AG09319 (cell line): ENCODE results near the gene PEX7.
"Not testable (repeated sequence)": the region's sequence is repeated elsewhere in the genome, so short reads cannot be mapped to it uniquely, and the experiment has no call there.

ENCODE experiments used
- DNase-seq: peaks from one replicate; pipeline ENCODE4 v3.0.0-alpha.2; 2010; ENCODE audit warnings: low read depth; ENCODE audit errors: extremely low read depth
- TF ChIP-seq, protein P1 (sequence below): IDR thresholded peaks from 2 replicates; pipeline ENCODE4 v1.5.1; 2011; ENCODE audit warnings: low read depth, mild to moderate bottlenecking, inconsistent platforms, low read length, moderate library complexity

PEX7 gene

DNA sequence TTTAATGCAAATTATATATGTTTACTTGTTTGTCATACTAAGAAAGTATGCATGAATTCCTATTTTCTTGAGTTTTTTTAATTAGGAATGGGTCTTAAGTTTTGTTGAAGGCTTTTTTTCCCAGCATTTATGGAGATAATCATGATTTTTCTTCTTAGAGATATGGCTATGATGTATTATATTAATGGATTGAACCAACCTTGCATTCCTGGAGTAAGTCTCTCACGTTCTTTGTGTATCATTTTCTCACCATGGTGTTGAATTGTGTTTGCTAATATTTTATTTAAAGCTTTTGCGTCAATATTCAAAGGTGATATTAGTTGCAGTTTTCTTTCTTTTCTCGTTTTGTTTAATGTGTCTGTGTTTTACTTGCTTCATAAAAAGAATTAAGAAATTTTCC is 51.4 kb downstream of the PEX7 start:
- no peak for DNase-seq
- TF ChIP-seq, protein P1, sequence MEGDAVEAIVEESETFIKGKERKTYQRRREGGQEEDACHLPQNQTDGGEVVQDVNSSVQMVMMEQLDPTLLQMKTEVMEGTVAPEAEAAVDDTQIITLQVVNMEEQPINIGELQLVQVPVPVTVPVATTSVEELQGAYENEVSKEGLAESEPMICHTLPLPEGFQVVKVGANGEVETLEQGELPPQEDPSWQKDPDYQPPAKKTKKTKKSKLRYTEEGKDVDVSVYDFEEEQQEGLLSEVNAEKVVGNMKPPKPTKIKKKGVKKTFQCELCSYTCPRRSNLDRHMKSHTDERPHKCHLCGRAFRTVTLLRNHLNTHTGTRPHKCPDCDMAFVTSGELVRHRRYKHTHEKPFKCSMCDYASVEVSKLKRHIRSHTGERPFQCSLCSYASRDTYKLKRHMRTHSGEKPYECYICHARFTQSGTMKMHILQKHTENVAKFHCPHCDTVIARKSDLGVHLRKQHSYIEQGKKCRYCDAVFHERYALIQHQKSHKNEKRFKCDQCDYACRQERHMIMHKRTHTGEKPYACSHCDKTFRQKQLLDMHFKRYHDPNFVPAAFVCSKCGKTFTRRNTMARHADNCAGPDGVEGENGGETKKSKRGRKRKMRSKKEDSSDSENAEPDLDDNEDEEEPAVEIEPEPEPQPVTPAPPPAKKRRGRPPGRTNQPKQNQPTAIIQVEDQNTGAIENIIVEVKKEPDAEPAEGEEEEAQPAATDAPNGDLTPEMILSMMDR = no peak

DNA sequence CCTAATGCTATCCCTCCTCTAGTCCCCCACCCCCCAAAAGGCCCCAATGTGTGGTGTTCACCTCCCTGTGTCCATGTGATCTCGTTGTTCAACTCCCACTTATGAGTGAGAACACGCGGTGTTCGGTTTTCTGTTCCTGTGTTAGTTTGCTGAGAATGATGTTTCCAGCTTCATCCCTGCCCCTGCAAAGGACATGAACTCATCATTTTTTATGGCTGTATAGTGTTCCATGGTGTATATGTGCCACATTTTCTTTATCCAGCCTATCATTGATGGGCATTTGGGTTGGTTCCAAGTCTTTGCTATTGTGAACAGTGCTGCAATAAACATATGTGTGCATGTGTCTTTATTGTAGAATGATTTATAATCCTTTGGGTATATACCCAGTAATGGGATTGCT is 54.1 kb downstream of the PEX7 start:
- not testable (repeated sequence) for DNase-seq

DNA sequence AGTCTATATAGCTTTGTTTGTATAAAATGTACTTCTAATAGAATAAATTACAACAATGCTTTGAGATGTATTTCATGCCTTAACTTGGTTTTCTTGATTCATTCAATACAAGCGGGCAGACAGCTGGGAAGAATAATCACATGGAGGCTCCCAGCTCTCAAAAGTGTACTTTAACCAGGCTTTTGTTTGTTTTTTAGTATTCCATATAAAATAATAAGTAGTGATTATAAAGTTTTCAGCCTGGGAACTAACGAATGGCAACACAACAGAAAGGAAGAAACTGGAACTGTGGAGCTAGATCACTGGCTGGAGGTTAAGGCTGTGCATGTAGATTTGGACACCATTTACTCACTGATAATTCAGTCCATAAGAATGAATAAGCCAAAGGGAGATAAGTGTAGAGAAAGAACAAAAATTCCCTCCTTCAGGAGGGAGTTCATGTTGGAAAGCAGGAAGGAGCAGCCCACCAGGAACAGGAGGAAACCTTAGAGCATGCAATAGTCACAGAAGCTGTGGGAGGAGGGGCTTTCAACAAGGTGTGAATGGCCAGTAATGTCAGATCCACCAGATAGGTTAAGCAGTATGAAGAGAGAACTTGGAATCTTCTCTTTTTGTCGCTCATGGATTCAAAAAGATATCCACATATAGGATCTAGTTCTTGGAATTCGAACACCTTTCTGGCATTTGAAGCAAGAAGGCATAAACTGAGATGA is 58.5 kb downstream of the PEX7 start:
- DNase-seq = no peak
- TF ChIP-seq, protein P1 = no peak

DNA sequence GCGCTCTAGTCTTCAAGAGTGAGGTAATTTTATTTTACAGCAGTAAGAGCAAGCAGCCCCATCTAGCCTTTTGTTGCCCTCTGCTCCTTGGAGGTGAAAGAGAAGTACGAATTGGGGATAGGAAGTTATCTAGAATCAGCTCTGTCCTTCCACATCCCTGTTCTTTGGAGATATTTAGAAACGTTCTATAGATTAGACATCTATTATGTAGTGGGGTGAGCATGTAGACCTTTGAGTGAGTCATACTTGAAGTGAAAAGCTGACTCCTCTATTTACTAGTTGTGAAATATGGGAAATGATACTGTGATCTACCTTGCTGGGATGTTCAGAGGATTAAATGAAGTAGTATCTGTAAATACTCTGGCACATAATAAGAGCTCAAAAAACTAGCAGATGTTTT is 63.7 kb downstream of the PEX7 start:
- TF ChIP-seq, protein P1 = no peak
- DNase-seq = no peak

GRCh38 chr6:136887953-136888352 is 65.6 kb downstream of the PEX7 start:
- TF ChIP-seq, protein P1 = no peak
- no peak for DNase-seq

DNA sequence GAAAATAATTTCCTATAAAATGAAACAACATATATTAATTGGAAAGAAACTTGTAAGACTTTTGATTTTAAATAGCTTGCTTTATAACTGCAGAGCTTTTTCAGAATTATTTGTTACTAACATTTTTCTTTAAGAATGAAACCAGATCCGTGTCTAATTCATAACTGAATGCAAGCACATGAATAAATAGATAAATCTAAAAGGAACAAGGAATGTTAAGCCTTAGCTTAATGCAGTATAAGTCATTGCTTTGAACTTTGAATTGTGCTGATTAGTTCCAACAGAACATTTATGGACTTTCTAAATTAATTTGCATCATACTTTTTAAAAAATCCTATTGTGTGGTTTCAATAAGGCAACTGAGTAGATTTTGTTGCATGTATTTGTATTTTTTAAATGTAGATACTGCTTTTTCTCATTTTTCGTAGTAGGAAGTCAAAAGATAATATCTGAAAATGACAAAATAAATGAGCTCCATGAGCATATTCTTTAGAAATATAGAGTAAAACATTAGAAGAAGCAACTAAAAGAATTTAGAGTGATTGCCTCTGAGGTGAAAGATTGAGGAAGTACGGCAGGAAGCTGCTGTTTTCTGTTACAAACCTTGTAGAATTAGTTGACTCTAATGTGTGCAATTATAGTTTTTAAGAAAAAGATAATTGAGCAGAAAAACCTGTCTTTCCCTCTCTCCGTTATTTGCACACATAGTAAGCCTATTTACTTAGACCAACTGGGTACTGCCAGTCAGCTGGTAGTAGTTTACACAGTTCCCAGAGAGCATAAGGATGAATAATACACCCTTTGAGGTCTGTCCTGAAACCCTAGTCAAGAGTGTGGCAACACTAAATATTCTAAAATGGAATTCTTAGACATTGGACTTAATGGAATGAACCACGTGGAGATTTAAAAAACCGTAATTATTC is 67.1 kb downstream of the PEX7 start:
- TF ChIP-seq, protein P1 = no peak
- DNase-seq = no peak

- TF ChIP-seq, protein P1 = no peak
- no peak for DNase-seq
Measured at GRCh38 chr6:136890194-136890839, 67.9 kb downstream of the PEX7 start.
